HG02938 (cell line): ENCODE measurements around the gene PLXNA4.

Experiments
- ATAC-seq: cut with Tn5 transposase; IDR thresholded peaks from one replicate; pipeline ENCODE4 v1.9.1; 2021; ENCODE audit warnings: mild to moderate bottlenecking, moderate library complexity; ENCODE audit not compliant: unreplicated experiment

PLXNA4 gene

GRCh38 chr7:132336797-132337196, 239.5 kb downstream of the PLXNA4 start:
- no peak for ATAC-seq

- ATAC-seq, result no peak
Observed at GRCh38 chr7:132333301-132333700, 243.0 kb downstream of the PLXNA4 start.

GRCh38 chr7:132328760-132329159, 247.5 kb downstream of the PLXNA4 start:
- ATAC-seq, result no peak

GRCh38 chr7:132328047-132328620, 248.1 kb downstream of the PLXNA4 start:
- no peak for ATAC-seq

- no peak for ATAC-seq
Observed at GRCh38 chr7:132326878-132327589, 249.2 kb downstream of the PLXNA4 start.

GRCh38 chr7:132322970-132323369, 253.3 kb downstream of the PLXNA4 start:
- no peak for ATAC-seq

GRCh38 chr7:132321387-132321786, 254.9 kb downstream of the PLXNA4 start:
- ATAC-seq, result no peak

GRCh38 chr7:132319481-132319880, 256.8 kb downstream of the PLXNA4 start:
- no peak for ATAC-seq

- peak; percentile 83 for ATAC-seq
Observed at GRCh38 chr7:132318352-132319318, 257.6 kb downstream of the PLXNA4 start.

- ATAC-seq, result no peak
Observed at GRCh38 chr7:132317701-132318351, 258.4 kb downstream of the PLXNA4 start.

GRCh38 chr7:132312531-132313055, 263.7 kb downstream of the PLXNA4 start:
- no peak for ATAC-seq

GRCh38 chr7:132311733-132312132, 264.5 kb downstream of the PLXNA4 start:
- ATAC-seq, result no peak

- no peak for ATAC-seq
Observed at GRCh38 chr7:132309102-132309805, 267.0 kb downstream of the PLXNA4 start.

- ATAC-seq, result no peak
Observed at GRCh38 chr7:132307465-132307864, 268.8 kb downstream of the PLXNA4 start.

GRCh38 chr7:132300599-132301277, 275.5 kb downstream of the PLXNA4 start:
- no peak for ATAC-seq

- ATAC-seq, result no peak
Observed at GRCh38 chr7:132298790-132299189, 277.5 kb downstream of the PLXNA4 start.

- no peak for ATAC-seq
Observed at GRCh38 chr7:132296820-132297219, 279.4 kb downstream of the PLXNA4 start.

- ATAC-seq, result no peak
Observed at GRCh38 chr7:132295175-132295574, 281.1 kb downstream of the PLXNA4 start.

- no peak for ATAC-seq
Observed at GRCh38 chr7:132292803-132293202, 283.5 kb downstream of the PLXNA4 start.

GRCh38 chr7:132291481-132291880, 284.8 kb downstream of the PLXNA4 start:
- ATAC-seq, result no peak
